ENCODE measurements around the gene PIK3C2G.
A peak's percentile ranks its signal among the peaks of the same experiment; 100 is the strongest.

Gene PIK3C2G

DNA sequence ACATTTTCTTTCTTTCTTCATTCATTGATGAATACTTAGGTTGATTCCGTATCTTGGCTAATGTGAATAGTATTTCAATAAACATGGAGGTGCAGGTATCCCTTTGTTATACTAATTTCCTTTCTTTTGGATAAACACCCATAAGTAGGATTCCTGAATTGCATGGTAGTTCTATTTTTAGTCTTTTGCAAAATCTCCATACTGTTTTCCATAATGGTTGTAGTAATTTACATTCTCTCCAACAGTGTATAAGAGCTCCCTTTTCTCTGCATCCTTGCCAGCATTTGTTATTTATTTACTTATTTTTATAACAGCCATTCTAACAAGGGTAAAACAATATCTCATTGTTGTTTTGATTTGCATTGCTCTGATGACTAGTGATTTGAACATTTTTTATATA, 36.6 kb downstream of the PIK3C2G start:
- TF ChIP-seq, protein P1, sequence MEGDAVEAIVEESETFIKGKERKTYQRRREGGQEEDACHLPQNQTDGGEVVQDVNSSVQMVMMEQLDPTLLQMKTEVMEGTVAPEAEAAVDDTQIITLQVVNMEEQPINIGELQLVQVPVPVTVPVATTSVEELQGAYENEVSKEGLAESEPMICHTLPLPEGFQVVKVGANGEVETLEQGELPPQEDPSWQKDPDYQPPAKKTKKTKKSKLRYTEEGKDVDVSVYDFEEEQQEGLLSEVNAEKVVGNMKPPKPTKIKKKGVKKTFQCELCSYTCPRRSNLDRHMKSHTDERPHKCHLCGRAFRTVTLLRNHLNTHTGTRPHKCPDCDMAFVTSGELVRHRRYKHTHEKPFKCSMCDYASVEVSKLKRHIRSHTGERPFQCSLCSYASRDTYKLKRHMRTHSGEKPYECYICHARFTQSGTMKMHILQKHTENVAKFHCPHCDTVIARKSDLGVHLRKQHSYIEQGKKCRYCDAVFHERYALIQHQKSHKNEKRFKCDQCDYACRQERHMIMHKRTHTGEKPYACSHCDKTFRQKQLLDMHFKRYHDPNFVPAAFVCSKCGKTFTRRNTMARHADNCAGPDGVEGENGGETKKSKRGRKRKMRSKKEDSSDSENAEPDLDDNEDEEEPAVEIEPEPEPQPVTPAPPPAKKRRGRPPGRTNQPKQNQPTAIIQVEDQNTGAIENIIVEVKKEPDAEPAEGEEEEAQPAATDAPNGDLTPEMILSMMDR (IDR thresholded peaks at IDR 0.05) = no peak

GRCh38 chr12:18302809-18303430, 41.6 kb downstream of the PIK3C2G start:
- TF ChIP-seq, protein P1 (IDR thresholded peaks at IDR 0.05) = no peak

- TF ChIP-seq, protein P1 (IDR thresholded peaks at IDR 0.05) = no peak
Measured at GRCh38 chr12:18304609-18305008, 43.3 kb downstream of the PIK3C2G start.

- TF ChIP-seq, protein P1 (IDR thresholded peaks at IDR 0.05) = no peak
Measured at GRCh38 chr12:18306311-18306710, 45.0 kb downstream of the PIK3C2G start.

- TF ChIP-seq, protein P1 (IDR thresholded peaks at IDR 0.05) = no peak
Measured at GRCh38 chr12:18313306-18313705, 52.0 kb downstream of the PIK3C2G start.

DNA sequence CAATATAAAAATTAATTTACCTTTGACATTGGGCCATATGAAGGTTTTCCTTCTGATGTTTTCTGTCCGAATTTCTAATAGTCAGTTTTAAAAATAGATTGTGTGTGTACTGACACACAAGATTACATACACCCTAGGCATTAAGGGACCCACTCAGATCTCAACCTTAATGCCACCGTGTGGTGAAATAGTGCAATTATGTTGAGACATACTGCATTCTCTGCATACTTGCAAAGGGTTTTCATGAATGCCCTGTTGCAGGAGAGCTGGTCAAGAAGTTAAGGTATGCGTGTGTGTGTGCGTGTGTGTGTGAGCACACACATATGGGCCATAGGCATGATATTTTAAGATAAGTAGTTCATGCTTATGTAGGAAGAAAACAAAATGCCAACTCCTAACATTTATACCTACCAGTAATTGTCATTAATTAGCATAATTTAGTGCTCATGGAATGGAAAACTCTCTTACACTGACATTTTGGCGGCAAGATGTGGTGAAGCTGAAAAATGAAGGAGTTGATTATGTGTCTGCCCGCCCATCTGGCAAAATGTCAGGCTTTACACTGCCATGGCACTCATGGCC, 58.8 kb downstream of the PIK3C2G start:
- TF ChIP-seq, protein P1 (IDR thresholded peaks at IDR 0.05) = peak; percentile 54

- TF ChIP-seq, protein P1 (IDR thresholded peaks at IDR 0.05) = no peak
Measured at GRCh38 chr12:18320976-18321375, 59.7 kb downstream of the PIK3C2G start.

Measured in LNCAP (cell line).